HepG2 (cell line): Measurements from ENCODE around the gene ZNF37A. TPM values are rescaled to one million over a fixed set of nuclear protein-coding genes. Genes with fewer than 3 reads are reported as not detected.
A peak's percentile ranks its signal among the peaks of the same experiment; 100 is the strongest.

Source experiments
- CENPX ChIP-seq: sonication (generic); formaldehyde crosslinking; IDR thresholded peaks from 2 replicates; pipeline ENCODE4 v1.9.0; 2021; ENCODE audit warnings: mild to moderate bottlenecking, missing genetic modification reagents, moderate library complexity
- DNMT1 ChIP-seq: sonication (generic); formaldehyde crosslinking; IDR thresholded peaks from 2 replicates; pipeline ENCODE4 v1.5.1; 2020; ENCODE audit warnings: mild to moderate bottlenecking, missing genetic modification reagents
- ERF ChIP-seq: IDR thresholded peaks from 2 replicates; pipeline ENCODE4 v1.6.1; 2018; ENCODE audit warnings: missing biosample characterization, missing genetic modification reagents
- FOXA1 ChIP-seq, 2 experiments: fragments of 450-650 bp in 1 of 2; sonication (generic) in 1 of 2; formaldehyde crosslinking in 1 of 2; IDR thresholded peaks; 2 replicates each; pipeline versions ENCODE4 v1.4.0 to v1.6.1; 2016 to 2020; ENCODE audit warnings: missing genetic modification reagents in 1 of 2
- HOXA3 ChIP-seq: sonication (generic); formaldehyde crosslinking; IDR thresholded peaks from 2 replicates; pipeline ENCODE4 v1.5.0; 2020; ENCODE audit warnings: missing genetic modification reagents
- JDP2 ChIP-seq: sonication (generic); formaldehyde crosslinking; IDR thresholded peaks from 2 replicates; pipeline ENCODE4 v1.8.1; 2022; ENCODE audit warnings: missing genetic modification reagents, borderline replicate concordance
- KDM2A ChIP-seq: sonication (generic); formaldehyde crosslinking; IDR thresholded peaks from 2 replicates; pipeline ENCODE4 v1.4.0; 2020; ENCODE audit warnings: low read depth, missing genetic modification reagents, borderline replicate concordance
- KLF15 ChIP-seq: sonication (generic); formaldehyde crosslinking; IDR thresholded peaks from 2 replicates; pipeline ENCODE4 v1.8.1; 2023; ENCODE audit warnings: borderline replicate concordance, mild to moderate bottlenecking, inconsistent platforms, missing genetic modification reagents, mixed read lengths
- MAF1 ChIP-seq: sonication (generic); formaldehyde crosslinking; IDR thresholded peaks from 2 replicates; pipeline ENCODE4 v1.5.0; 2020; ENCODE audit warnings: missing genetic modification reagents, borderline replicate concordance
- MIER2 ChIP-seq: IDR thresholded peaks from 2 replicates; pipeline ENCODE4 v1.6.1; 2016; ENCODE audit warnings: missing biosample characterization, missing genetic modification reagents
- MIXL1 ChIP-seq: IDR thresholded peaks from 2 replicates; pipeline ENCODE4 v1.6.1; 2016
- MTF1 ChIP-seq: sonication (generic); formaldehyde crosslinking; IDR thresholded peaks from 2 replicates; pipeline ENCODE4 v1.5.0; 2020; ENCODE audit warnings: missing genetic modification reagents
- MXI1 ChIP-seq: IDR thresholded peaks from 3 replicates; pipeline ENCODE4 v1.6.1; 2012; ENCODE audit warnings: low read depth, low read length, inconsistent platforms, borderline replicate concordance
- NAIF1 ChIP-seq: sonication (generic); formaldehyde crosslinking; IDR thresholded peaks from 2 replicates; pipeline ENCODE4 v1.5.0; 2020; ENCODE audit warnings: mild to moderate bottlenecking, missing genetic modification reagents, borderline replicate concordance
- NFE2L1 ChIP-seq: sonication (generic); formaldehyde crosslinking; IDR thresholded peaks from 2 replicates; pipeline ENCODE4 v1.4.0; 2020; ENCODE audit warnings: missing genetic modification reagents, mild to moderate bottlenecking, borderline replicate concordance
- PAF1 ChIP-seq: IDR thresholded peaks from 2 replicates; pipeline ENCODE4 v1.6.1; 2016; ENCODE audit warnings: missing genetic modification reagents, missing compliant biosample characterization
- RBAK ChIP-seq: sonication (generic); formaldehyde crosslinking; IDR thresholded peaks from 2 replicates; pipeline ENCODE4 v1.5.1; 2020; ENCODE audit warnings: mild to moderate bottlenecking, missing genetic modification reagents
- RXRB ChIP-seq: IDR thresholded peaks from 2 replicates; pipeline ENCODE4 v1.6.1; 2016; ENCODE audit warnings: borderline replicate concordance, missing genetic modification reagents, missing compliant biosample characterization
- SRF ChIP-seq: IDR thresholded peaks from 2 replicates; pipeline ENCODE4 v1.6.1; 2011; ENCODE audit warnings: mild to moderate bottlenecking, low read depth, low read length, moderate library complexity
- ZFP36L2 ChIP-seq: sonication (generic); formaldehyde crosslinking; IDR thresholded peaks from 2 replicates; pipeline ENCODE4 v1.4.0; 2020; ENCODE audit warnings: missing genetic modification reagents
- ZFP62 ChIP-seq: sonication (generic); formaldehyde crosslinking; IDR thresholded peaks from 2 replicates; pipeline ENCODE4 v1.4.0; 2020; ENCODE audit warnings: missing genetic modification reagents
- ZFY ChIP-seq: sonication (generic); formaldehyde crosslinking; IDR thresholded peaks from 2 replicates; pipeline ENCODE4 v1.4.0; 2020; ENCODE audit warnings: missing genetic modification reagents
- ZNF121 ChIP-seq: sonication (generic); formaldehyde crosslinking; IDR thresholded peaks from 2 replicates; pipeline ENCODE4 v1.5.0; 2020; ENCODE audit warnings: mild to moderate bottlenecking, missing genetic modification reagents
- ZNF124 ChIP-seq: sonication (generic); formaldehyde crosslinking; IDR thresholded peaks from 2 replicates; pipeline ENCODE4 v1.4.0; 2020; ENCODE audit warnings: missing genetic modification reagents
- ZNF326 ChIP-seq: sonication (generic); formaldehyde crosslinking; IDR thresholded peaks from 2 replicates; pipeline ENCODE4 v1.4.0; 2020; ENCODE audit warnings: missing genetic modification reagents, borderline replicate concordance
- ZNF337 ChIP-seq: sonication (generic); formaldehyde crosslinking; IDR thresholded peaks from 2 replicates; pipeline ENCODE4 v1.5.1; 2020; ENCODE audit warnings: missing genetic modification reagents, low read depth, mild to moderate bottlenecking, borderline replicate concordance
- ZNF383 ChIP-seq: sonication (generic); formaldehyde crosslinking; IDR thresholded peaks from 2 replicates; pipeline ENCODE4 v1.4.0; 2020; ENCODE audit warnings: missing genetic modification reagents, mild to moderate bottlenecking, borderline replicate concordance
- ZNF430 ChIP-seq: sonication (generic); formaldehyde crosslinking; IDR thresholded peaks from 2 replicates; pipeline ENCODE4 v1.9.0; 2021; ENCODE audit warnings: mild to moderate bottlenecking, missing genetic modification reagents
- ZNF644 ChIP-seq: IDR thresholded peaks from 2 replicates; pipeline ENCODE4 v1.6.1; 2016; ENCODE audit warnings: low read depth
- ZNF75D ChIP-seq: sonication (generic); formaldehyde crosslinking; IDR thresholded peaks from 2 replicates; pipeline ENCODE4 v1.8.1; 2023; ENCODE audit warnings: missing genetic modification reagents, mild to moderate bottlenecking, borderline replicate concordance
- ZSCAN22 ChIP-seq: sonication (generic); formaldehyde crosslinking; IDR thresholded peaks from 2 replicates; pipeline ENCODE4 v1.4.0; 2020; ENCODE audit warnings: mild to moderate bottlenecking, missing genetic modification reagents
- polyA plus RNA-seq, 8 experiments: library from polyadenylated mRNA; depleted of rRNA in 3 of 8; stranded (reverse) in 7 of 8; unstranded in 1 of 8; fragments of >200 nt; fragmentation: Illumina TruSeq in 4 of 8; extraction: Trizol in 4 of 8; gene quantifications; 2 replicates each; pipeline versions ENCODE4 v1.2.1 to v1.2.3, GENCODE V29; 2011 to 2016; ENCODE audit warnings: low read depth in 4 of 8, missing spikeins in 1 of 8, mixed read lengths in 1 of 8; ENCODE audit not compliant: insufficient read depth in 1 of 8
- total RNA-seq, 5 experiments: library from RNA; depleted of rRNA; stranded (reverse); fragments of >200 nt; fragmentation: Illumina TruSeq; extraction: Trizol; gene quantifications; 2 replicates each; pipeline ENCODE4 v1.2.3, GENCODE V29; 2016; ENCODE audit warnings: low read depth in 1 of 5
- TF ChIP-seq, protein P1 (sequence below): sonication (generic); formaldehyde crosslinking; IDR thresholded peaks from 2 replicates; pipeline ENCODE4 v1.8.0; 2022; ENCODE audit warnings: mild to moderate bottlenecking, missing genetic modification reagents, moderate library complexity
- TF ChIP-seq, protein P2 (sequence below): sonication (generic); formaldehyde crosslinking; IDR thresholded peaks from 2 replicates; pipeline ENCODE4 v1.5.0; 2020; ENCODE audit warnings: missing genetic modification reagents

Gene ZNF37A
- total and polyA plus RNA-seq, 2 of the 13 experiments (the other 11 are each of a cell fraction or from before 2014, with no cell fraction given): 8.0 to 12.6 TPM

DNA sequence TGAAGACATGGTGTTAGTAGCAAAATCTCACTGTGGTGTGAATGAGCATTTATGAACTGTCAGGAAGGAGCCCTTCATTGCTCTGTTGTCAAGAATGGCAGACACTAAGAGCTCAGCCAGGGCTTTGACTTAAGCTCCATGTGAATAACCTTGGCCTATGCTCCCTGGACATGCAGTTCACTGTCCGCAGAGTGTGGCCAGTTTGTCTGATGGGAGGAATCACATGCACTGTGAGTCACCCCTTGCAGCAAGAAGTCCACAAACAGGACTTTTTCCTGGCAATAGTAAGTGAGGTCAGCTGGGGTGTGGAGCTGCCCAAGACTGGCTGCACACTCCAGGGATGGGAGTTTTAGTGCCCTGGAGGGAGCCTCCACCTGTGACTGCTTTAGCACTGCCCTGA is 49.5 kb downstream of the ZNF37A start (continued):
- TF ChIP-seq ZNF383 (CRISPR knock-in tag) (no peak), ZFP62 (CRISPR knock-in tag) (no peak), DNMT1 (CRISPR knock-in tag) (no peak), MXI1 (peak; percentile 57; the same call in 1 of the 3 replicates), MIER2 (CRISPR knock-in tag) (no peak), HOXA3 (CRISPR knock-in tag) (peak; percentile 30; the same call in 1 of the 2 replicates), NAIF1 (CRISPR knock-in tag) (no peak), ZNF121 (CRISPR knock-in tag) (no peak), ZNF124 (CRISPR knock-in tag) (no peak), RBAK (CRISPR knock-in tag) (no peak), ZNF430 (CRISPR knock-in tag) (peak; percentile 46; the same call in 1 of the 2 replicates), FOXA1 (IDR thresholded peaks at IDR 0.05) (no peak), FOXA1 (CRISPR knock-in tag; IDR thresholded peaks at IDR 0.05) (no peak), ZSCAN22 (no peak), MAF1 (CRISPR knock-in tag) (no peak), ZFP36L2 (CRISPR knock-in tag) (no peak), ZNF644 (CRISPR knock-in tag) (peak; percentile 74), PAF1 (no peak), ERF (peak; percentile 37; the same call in 1 of the 2 replicates), SRF (no peak), ZFY (CRISPR knock-in tag) (no peak), JDP2 (CRISPR knock-in tag) (no peak), CENPX (CRISPR knock-in tag) (no peak), RXRB (CRISPR knock-in tag) (peak; percentile 91), ZNF326 (CRISPR knock-in tag) (no peak), MIXL1 (CRISPR knock-in tag) (0 out of 2 replicates have a peak, but pooled peaks have one; percentile 19), KDM2A (CRISPR knock-in tag) (peak; percentile 27; the same call in 1 of the 2 replicates), KLF15 (CRISPR knock-in tag) (no peak), MTF1 (CRISPR knock-in tag) (no peak), ZNF337 (CRISPR knock-in tag) (no peak), NFE2L1 (CRISPR knock-in tag) (no peak), ZNF75D (no peak)
- TF ChIP-seq, protein P1, sequence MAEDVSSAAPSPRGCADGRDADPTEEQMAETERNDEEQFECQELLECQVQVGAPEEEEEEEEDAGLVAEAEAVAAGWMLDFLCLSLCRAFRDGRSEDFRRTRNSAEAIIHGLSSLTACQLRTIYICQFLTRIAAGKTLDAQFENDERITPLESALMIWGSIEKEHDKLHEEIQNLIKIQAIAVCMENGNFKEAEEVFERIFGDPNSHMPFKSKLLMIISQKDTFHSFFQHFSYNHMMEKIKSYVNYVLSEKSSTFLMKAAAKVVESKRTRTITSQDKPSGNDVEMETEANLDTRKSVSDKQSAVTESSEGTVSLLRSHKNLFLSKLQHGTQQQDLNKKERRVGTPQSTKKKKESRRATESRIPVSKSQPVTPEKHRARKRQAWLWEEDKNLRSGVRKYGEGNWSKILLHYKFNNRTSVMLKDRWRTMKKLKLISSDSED (CRISPR knock-in tag): no peak
- TF ChIP-seq, protein P2, sequence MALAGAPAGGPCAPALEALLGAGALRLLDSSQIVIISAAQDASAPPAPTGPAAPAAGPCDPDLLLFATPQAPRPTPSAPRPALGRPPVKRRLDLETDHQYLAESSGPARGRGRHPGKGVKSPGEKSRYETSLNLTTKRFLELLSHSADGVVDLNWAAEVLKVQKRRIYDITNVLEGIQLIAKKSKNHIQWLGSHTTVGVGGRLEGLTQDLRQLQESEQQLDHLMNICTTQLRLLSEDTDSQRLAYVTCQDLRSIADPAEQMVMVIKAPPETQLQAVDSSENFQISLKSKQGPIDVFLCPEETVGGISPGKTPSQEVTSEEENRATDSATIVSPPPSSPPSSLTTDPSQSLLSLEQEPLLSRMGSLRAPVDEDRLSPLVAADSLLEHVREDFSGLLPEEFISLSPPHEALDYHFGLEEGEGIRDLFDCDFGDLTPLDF: no peak
